GM12878 (cell line): Measurements from ENCODE around the gene MICAL3. TPM values are rescaled to one million over a fixed set of nuclear protein-coding genes. Genes with fewer than 3 reads are reported as not detected.

ENCODE experiments used
- ATF7 ChIP-seq: fragments of 450-650 bp; IDR thresholded peaks from 2 replicates; pipeline ENCODE4 v1.6.1; 2016; ENCODE audit warnings: low read depth, mild to moderate bottlenecking
- BCL11A ChIP-seq: IDR thresholded peaks from 2 replicates; pipeline ENCODE4 v1.6.1; 2011; ENCODE audit warnings: low read depth, low read length
- CHD2 ChIP-seq: IDR thresholded peaks from 2 replicates; pipeline ENCODE4 v1.6.1; 2011; ENCODE audit warnings: low read depth, low read length, improper control_type of control experiment, borderline replicate concordance
- CREM ChIP-seq: IDR thresholded peaks from 2 replicates; pipeline ENCODE4 v1.6.1; 2014; ENCODE audit warnings: antibody characterized with exemption, low read depth
- CTCF ChIP-seq, 3 experiments: IDR thresholded peaks in 2 of 3; conservative IDR thresholded peaks in 1 of 3; 2 replicates each; pipeline ENCODE4 v1.5.1; 2011; ENCODE audit warnings: low read depth in 3 of 3, low read length in 3 of 3, mild to moderate bottlenecking in 3 of 3, control low read depth in 2 of 3, moderate library complexity in 2 of 3, inconsistent platforms in 1 of 3, mixed read lengths in 1 of 3; ENCODE audit not compliant: control insufficient read depth in 2 of 3, insufficient read depth in 1 of 3; ENCODE audit errors: extremely low read depth in 1 of 3
- ETV6 ChIP-seq, 2 experiments: fragments of 450-650 bp in 1 of 2; IDR thresholded peaks in 1 of 2; conservative IDR thresholded peaks in 1 of 2; 2 replicates each; pipeline ENCODE4 v1.6.1; 2014; ENCODE audit warnings: antibody characterized with exemption in 1 of 2, borderline replicate concordance in 1 of 2, low read depth in 1 of 2, mild to moderate bottlenecking in 1 of 2, moderate library complexity in 1 of 2
- HDAC6 ChIP-seq: fragments of 200-600 bp; sonication (generic); IDR thresholded peaks from one replicate; pipeline ENCODE4 v1.8.0; 2017; ENCODE audit warnings: antibody characterized with exemption; ENCODE audit not compliant: unreplicated experiment
- MYB ChIP-seq: fragments of 150-350 bp; IDR thresholded peaks from 2 replicates; pipeline ENCODE4 v1.6.1; 2014; ENCODE audit warnings: mild to moderate bottlenecking, low read depth, low read length, borderline replicate concordance
- POU2F2 ChIP-seq: IDR thresholded peaks from 3 replicates; pipeline ENCODE4 v1.6.1; 2011; ENCODE audit warnings: low read depth, mild to moderate bottlenecking, low read length, borderline replicate concordance
- TARDBP ChIP-seq: IDR thresholded peaks from 2 replicates; pipeline ENCODE4 v1.6.1; 2016; ENCODE audit warnings: borderline replicate concordance
- TCF3 ChIP-seq: IDR thresholded peaks from 2 replicates; pipeline ENCODE4 v1.6.1; 2012; ENCODE audit warnings: low read depth, mild to moderate bottlenecking, low read length, borderline replicate concordance; ENCODE audit not compliant: insufficient read depth
- ZNF384 ChIP-seq: IDR thresholded peaks from 2 replicates; pipeline ENCODE4 v1.6.1; 2012; ENCODE audit warnings: low read depth, mild to moderate bottlenecking, low read length, improper control_type of control experiment, borderline replicate concordance
- ZNF622 ChIP-seq: fragments of 450-650 bp; IDR thresholded peaks from 2 replicates; pipeline ENCODE4 v1.6.1; 2017; ENCODE audit warnings: mild to moderate bottlenecking, inconsistent platforms
- ZZZ3 ChIP-seq: IDR thresholded peaks from 2 replicates; pipeline ENCODE4 v1.6.1; 2011; ENCODE audit warnings: low read depth; ENCODE audit not compliant: control insufficient read depth, insufficient read length
- polyA plus RNA-seq, 11 experiments: library from polyadenylated mRNA; depleted of rRNA in 4 of 11; unstranded in 6 of 11; stranded (reverse) in 5 of 11; fragments of >200 nt; fragmentation: Nextera tagmentation in 4 of 11; fragmentation: Illumina TruSeq in 1 of 11; extraction: Ambion mirVana in 4 of 11; extraction: Trizol in 1 of 11; gene quantifications; 1 replicate in 1 of 11; 2 replicates in 10 of 11; pipeline versions ENCODE4 v1.2.1 to v1.2.3, GENCODE V29; 2011 to 2016; ENCODE audit warnings: inconsistent platforms in 2 of 11, missing spikeins in 2 of 11, low read depth in 1 of 11
- total RNA-seq, 4 experiments: library from RNA; depleted of rRNA in 3 of 4; stranded (reverse); fragments of >200 nt in 3 of 4; fragmentation: Illumina TruSeq in 1 of 4; extraction: Trizol in 1 of 4; gene quantifications; 2 replicates each; pipeline versions ENCODE4 v1.2.1 to v1.2.3, GENCODE V29; 2013 to 2021
- TF ChIP-seq, protein P1 (sequence below): IDR thresholded peaks from 2 replicates; pipeline ENCODE4 v1.6.1; 2011; ENCODE audit warnings: low read depth, mild to moderate bottlenecking, low read length, moderate library complexity, borderline replicate concordance; ENCODE audit errors: extremely low read depth
- TF ChIP-seq, protein P2 (sequence below): fragments of 450-650 bp; IDR thresholded peaks from 2 replicates; pipeline ENCODE4 v1.6.1; 2016; ENCODE audit warnings: mild to moderate bottlenecking
- TF ChIP-seq, protein P3 (sequence below): fragments of 450-650 bp; IDR thresholded peaks from 2 replicates; pipeline ENCODE4 v1.6.1; 2017; ENCODE audit warnings: mild to moderate bottlenecking, moderate library complexity

The MICAL3 gene
- total and polyA plus RNA-seq, 10 of the 15 experiments (the other 5 are each of a cell fraction or from before 2014, with no cell fraction given), result 2.6 to 92.2 (median 24.0) TPM

DNA sequence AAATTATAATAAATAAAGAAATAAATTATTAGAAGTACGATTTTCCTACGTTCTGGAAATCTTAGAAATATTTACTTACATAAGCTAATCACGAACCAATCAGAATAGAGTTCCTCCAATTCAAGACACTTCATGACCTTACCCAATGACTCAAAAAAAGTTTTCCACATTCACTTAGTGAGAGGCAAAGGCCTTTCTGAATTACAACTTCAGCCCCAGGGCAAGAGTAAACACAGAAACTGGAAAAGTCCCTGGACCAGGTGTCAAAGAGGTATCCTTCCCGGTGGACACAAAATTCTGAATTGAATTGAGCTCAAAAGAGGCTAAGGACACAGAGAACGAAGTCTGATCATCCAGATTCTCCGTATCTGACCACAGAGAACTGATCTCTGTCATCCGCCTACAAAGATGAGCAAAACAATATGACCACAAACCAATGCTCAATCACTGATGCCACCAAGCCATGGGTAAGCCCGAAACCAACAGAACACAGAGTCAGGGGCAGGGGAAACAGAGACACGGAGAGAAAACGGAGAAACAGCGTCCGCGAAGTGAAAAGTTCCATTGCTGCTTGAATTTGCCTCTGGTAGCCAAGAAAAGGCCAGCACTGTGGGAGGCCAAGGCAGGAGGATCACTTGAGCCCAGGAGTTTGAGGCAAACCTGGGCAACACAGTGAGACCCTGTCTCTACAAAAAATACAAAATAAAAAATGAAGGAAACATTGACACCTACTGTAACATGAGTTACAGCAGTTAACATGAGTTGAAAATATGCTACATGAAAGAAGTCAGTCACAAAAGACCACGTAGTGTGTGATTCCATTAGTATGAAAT, 256.9 kb downstream of the MICAL3 start (continued):
- TF ChIP-seq TARDBP, result no peak
- TF ChIP-seq CREM, result peak; percentile 85
- TF ChIP-seq TCF3, result 0 out of 2 replicates have a peak, but pooled peaks have one; percentile 26
- no peak for TF ChIP-seq HDAC6
- TF ChIP-seq CTCF (IDR thresholded peaks at IDR 0.05 in 2 of 3, conservative IDR thresholded peaks at IDR 0.05 in 1 of 3; ENCODE audit: control insufficient read depth in 2 of 3, extremely low read depth in 1 of 3, insufficient read depth in 1 of 3, low read depth in 3 of 3, low read length in 3 of 3), result no peak
- peak; percentile 76 for TF ChIP-seq ATF7
- TF ChIP-seq ZNF384, result no peak
- peak; percentile 74 for TF ChIP-seq CHD2
- no peak for TF ChIP-seq MYB
- TF ChIP-seq, protein P1, sequence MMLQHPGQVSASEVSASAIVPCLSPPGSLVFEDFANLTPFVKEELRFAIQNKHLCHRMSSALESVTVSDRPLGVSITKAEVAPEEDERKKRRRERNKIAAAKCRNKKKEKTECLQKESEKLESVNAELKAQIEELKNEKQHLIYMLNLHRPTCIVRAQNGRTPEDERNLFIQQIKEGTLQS, result no peak
- TF ChIP-seq, protein P2, sequence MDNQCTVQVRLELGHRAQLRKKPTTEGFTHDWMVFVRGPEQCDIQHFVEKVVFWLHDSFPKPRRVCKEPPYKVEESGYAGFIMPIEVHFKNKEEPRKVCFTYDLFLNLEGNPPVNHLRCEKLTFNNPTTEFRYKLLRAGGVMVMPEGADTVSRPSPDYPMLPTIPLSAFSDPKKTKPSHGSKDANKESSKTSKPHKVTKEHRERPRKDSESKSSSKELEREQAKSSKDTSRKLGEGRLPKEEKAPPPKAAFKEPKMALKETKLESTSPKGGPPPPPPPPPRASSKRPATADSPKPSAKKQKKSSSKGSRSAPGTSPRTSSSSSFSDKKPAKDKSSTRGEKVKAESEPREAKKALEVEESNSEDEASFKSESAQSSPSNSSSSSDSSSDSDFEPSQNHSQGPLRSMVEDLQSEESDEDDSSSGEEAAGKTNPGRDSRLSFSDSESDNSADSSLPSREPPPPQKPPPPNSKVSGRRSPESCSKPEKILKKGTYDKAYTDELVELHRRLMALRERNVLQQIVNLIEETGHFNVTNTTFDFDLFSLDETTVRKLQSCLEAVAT, result peak; percentile 83
- TF ChIP-seq POU2F2, result peak; percentile 83; the same call in 1 of the 3 replicates
- peak in 1 of 2 experiments; percentile 80; a peak in 2 of 4 replicates for TF ChIP-seq ETV6 (conservative IDR thresholded peaks at IDR 0.05 in 1 of 2, IDR thresholded peaks at IDR 0.05 in 1 of 2; ENCODE audit: borderline replicate concordance in 1 of 2, low read depth in 1 of 2)
- no peak for TF ChIP-seq ZZZ3
- no peak for TF ChIP-seq ZNF622
- peak; percentile 95 for TF ChIP-seq BCL11A
- TF ChIP-seq, protein P3, sequence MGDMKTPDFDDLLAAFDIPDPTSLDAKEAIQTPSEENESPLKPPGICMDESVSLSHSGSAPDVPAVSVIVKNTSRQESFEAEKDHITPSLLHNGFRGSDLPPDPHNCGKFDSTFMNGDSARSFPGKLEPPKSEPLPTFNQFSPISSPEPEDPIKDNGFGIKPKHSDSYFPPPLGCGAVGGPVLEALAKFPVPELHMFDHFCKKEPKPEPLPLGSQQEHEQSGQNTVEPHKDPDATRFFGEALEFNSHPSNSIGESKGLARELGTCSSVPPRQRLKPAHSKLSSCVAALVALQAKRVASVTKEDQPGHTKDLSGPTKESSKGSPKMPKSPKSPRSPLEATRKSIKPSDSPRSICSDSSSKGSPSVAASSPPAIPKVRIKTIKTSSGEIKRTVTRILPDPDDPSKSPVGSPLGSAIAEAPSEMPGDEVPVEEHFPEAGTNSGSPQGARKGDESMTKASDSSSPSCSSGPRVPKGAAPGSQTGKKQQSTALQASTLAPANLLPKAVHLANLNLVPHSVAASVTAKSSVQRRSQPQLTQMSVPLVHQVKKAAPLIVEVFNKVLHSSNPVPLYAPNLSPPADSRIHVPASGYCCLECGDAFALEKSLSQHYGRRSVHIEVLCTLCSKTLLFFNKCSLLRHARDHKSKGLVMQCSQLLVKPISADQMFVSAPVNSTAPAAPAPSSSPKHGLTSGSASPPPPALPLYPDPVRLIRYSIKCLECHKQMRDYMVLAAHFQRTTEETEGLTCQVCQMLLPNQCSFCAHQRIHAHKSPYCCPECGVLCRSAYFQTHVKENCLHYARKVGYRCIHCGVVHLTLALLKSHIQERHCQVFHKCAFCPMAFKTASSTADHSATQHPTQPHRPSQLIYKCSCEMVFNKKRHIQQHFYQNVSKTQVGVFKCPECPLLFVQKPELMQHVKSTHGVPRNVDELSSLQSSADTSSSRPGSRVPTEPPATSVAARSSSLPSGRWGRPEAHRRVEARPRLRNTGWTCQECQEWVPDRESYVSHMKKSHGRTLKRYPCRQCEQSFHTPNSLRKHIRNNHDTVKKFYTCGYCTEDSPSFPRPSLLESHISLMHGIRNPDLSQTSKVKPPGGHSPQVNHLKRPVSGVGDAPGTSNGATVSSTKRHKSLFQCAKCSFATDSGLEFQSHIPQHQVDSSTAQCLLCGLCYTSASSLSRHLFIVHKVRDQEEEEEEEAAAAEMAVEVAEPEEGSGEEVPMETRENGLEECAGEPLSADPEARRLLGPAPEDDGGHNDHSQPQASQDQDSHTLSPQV, result no peak
